Upper lobe of left lung (tissue), 4 donors: ENCODE data around the gene PREX1.

ENCODE experiments used
- CTCF ChIP-seq, 6 experiments: fragments of 450-650 bp in 4 of 6; fragments of 200-600 bp in 2 of 6; sonication (generic) in 2 of 6; IDR thresholded peaks; one replicate each; pipeline ENCODE4 v1.5.1; 2016 to 2019; ENCODE audit warnings: antibody characterized with exemption in 6 of 6
- EP300 ChIP-seq, 4 donors: sonication (generic); formaldehyde crosslinking; IDR thresholded peaks; one replicate each; pipeline ENCODE4 v1.5.1; 2017; ENCODE audit warnings: antibody characterized with exemption in 4 of 4, control low read depth in 2 of 4
- POLR2A ChIP-seq, 4 donors: fragments of 450-650 bp; IDR thresholded peaks; one replicate each; pipeline ENCODE4 v1.5.1; 2016 to 2017; ENCODE audit warnings: antibody characterized with exemption in 4 of 4, mild to moderate bottlenecking in 2 of 4
- POLR2AphosphoS5 ChIP-seq, 2 donors: sonication (generic); formaldehyde crosslinking; IDR thresholded peaks; one replicate each; pipeline ENCODE4 v1.5.1; 2017; ENCODE audit warnings: antibody characterized with exemption in 2 of 2

- TF ChIP-seq CTCF (IDR thresholded peaks at IDR 0.05) (no peak), POLR2A (IDR thresholded peaks at IDR 0.05) (no peak), EP300 (IDR thresholded peaks at IDR 0.05) (no peak), POLR2AphosphoS5 (IDR thresholded peaks at IDR 0.05) (no peak)
Measured at GRCh38 chr20:48785256-48785655, 42.5 kb downstream of the PREX1 start.
